Measurements from ENCODE around the gene ACOT13. TPM values are rescaled to one million over a fixed set of nuclear protein-coding genes. Genes with fewer than 3 reads are reported as not detected.
A peak's percentile ranks its signal among the peaks of the same experiment; 100 is the strongest.
"Not testable (repeated sequence)": the region's sequence is repeated elsewhere in the genome, so short reads cannot be mapped to it uniquely, and the experiment has no call there.

Gene ACOT13
- total RNA-seq, 2 donors from 2014 or later: 39.6 to 63.6 TPM

DNA sequence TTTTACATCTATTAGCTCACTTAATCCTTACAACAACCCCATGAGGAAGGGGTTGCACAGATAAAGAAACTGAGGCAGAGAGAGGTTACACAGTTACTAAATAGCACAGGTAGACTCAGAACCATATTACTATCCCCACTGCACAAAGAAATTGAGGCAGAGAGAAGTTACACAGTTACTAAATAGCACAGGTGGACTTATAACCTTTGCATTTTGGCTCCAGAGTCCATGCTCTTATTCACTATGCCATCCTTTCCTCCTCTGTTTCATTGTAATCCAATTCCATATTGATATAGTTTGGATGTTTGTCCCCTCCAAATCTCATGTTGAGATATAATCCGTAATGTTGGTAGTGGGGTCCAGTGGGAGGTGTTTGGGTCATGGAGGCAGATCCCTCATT is 3.7 kb upstream of the ACOT13 start:
- Histone ChIP-seq H3K4me3 (peak overlapping the region; percentile 49), H3K9ac (ENCODE audit: low read depth in 2 of 2, low read length in 2 of 2) (peak overlapping the region in 1 of 2 donors; percentile 99), H3K27me3 (no peaks in the 10 kb centered on the region), H3K4me1 (peaks cover 25% of the 10 kb centered on the region), H3K27ac (peak overlapping the region; percentile 98), H3K36me3 (no peaks in the 10 kb centered on the region), H3K9me3 (no peaks in the 10 kb centered on the region)
- DNase-seq: no peak
- TF ChIP-seq, protein P1, sequence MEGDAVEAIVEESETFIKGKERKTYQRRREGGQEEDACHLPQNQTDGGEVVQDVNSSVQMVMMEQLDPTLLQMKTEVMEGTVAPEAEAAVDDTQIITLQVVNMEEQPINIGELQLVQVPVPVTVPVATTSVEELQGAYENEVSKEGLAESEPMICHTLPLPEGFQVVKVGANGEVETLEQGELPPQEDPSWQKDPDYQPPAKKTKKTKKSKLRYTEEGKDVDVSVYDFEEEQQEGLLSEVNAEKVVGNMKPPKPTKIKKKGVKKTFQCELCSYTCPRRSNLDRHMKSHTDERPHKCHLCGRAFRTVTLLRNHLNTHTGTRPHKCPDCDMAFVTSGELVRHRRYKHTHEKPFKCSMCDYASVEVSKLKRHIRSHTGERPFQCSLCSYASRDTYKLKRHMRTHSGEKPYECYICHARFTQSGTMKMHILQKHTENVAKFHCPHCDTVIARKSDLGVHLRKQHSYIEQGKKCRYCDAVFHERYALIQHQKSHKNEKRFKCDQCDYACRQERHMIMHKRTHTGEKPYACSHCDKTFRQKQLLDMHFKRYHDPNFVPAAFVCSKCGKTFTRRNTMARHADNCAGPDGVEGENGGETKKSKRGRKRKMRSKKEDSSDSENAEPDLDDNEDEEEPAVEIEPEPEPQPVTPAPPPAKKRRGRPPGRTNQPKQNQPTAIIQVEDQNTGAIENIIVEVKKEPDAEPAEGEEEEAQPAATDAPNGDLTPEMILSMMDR (IDR thresholded peaks at IDR 0.05): no peak
- intact Hi-C loops (cut with DNase I): no loop called here

DNA sequence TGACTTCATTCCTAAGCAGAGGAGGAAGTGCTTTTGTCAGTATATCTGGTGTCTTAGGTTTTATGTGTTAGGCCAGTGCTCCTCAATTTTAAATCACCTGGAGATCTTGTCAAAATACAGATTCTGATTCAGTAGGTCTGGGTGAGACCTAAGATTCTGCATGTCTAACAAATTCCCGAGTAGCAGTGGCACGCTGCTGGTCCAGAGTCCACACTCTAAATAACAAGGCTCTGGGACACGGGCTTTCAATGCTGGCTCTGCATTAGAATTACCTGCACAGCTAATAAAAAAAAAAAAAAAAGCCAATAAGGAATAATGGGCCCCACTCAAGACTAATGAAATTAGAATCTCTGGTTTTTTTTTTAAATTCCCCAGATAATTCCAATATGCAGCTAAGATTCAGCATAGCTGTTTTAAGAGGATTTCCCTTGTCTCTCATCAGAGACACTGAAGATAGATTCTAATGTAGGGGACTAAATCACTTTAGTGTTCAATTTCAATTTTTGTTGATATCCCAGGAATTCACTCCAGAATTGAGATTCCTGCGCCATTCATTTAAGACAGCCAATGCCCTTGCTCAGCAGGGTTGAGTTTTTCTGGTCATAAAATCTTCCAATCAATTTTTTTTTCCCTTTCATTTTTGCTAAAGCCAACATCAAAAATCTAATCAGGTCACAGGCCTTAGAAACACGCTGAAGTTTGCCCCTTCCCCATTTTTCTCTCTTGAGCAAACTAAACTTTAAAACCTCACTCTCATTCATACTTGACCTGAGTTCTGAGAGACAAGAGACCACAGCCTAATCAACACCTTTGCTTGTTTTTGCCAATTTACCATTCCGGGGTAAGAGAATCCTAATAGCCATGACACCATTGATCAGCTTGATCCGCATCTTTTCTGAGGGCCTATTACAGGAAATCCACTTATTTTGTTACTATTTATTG is 2.6 kb upstream of the ACOT13 start:
- TF ChIP-seq, protein P1 (IDR thresholded peaks at IDR 0.05): no peak
- Histone ChIP-seq H3K27ac (peak overlapping the region; percentile 98), H3K9ac (ENCODE audit: low read depth in 2 of 2, low read length in 2 of 2) (peak overlapping the region in 1 of 2 donors; percentile 99), H3K4me1 (peaks cover 25% of the 10 kb centered on the region), H3K4me3 (peak overlapping the region; percentile 49), H3K27me3 (no peaks in the 10 kb centered on the region), H3K9me3 (no peaks in the 10 kb centered on the region), H3K36me3 (no peaks in the 10 kb centered on the region)
- peak; percentile 55 for DNase-seq
- intact Hi-C loops (cut with DNase I): no loop called here

DNA sequence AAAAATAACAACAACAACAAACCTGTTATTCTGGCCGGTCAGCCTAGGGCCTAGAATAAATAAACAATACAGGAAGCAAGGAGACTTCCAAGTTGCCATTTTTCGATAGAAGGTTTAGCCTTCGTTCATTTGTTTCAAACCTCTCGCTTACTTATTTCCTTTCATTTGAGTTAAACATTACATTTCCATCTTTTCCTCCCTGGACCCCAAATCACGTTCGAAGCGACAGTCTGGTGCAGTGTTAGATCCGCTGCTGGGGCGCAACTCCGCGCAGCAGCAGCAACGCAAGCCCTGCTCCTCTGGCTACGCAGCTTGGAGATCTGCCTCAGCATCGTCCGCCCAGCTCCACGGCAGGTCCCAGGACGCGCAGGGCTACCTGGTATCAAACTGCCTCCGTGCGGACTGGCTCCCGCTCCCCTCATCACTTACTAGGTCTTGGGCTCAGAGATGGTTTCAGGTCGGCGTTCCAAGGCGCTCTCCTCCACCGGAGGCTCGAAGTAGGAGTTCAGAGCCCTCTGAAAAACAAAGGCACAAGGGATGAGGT is 708 bp upstream of the ACOT13 start:
- TF ChIP-seq, protein P1 (IDR thresholded peaks at IDR 0.05): no peak
- intact Hi-C loops (cut with DNase I): no loop called here
- Histone ChIP-seq H3K27me3 (no peaks in the 10 kb centered on the region), H3K9ac (ENCODE audit: low read depth in 2 of 2, low read length in 2 of 2) (peak overlapping the region; percentile 93 to 99), H3K36me3 (no peaks in the 10 kb centered on the region), H3K4me1 (peaks cover 17% of the 10 kb centered on the region), H3K4me3 (peak overlapping the region; percentile 49), H3K9me3 (no peaks in the 10 kb centered on the region), H3K27ac (peak overlapping the region; percentile 98)
- no peak for DNase-seq

DNA sequence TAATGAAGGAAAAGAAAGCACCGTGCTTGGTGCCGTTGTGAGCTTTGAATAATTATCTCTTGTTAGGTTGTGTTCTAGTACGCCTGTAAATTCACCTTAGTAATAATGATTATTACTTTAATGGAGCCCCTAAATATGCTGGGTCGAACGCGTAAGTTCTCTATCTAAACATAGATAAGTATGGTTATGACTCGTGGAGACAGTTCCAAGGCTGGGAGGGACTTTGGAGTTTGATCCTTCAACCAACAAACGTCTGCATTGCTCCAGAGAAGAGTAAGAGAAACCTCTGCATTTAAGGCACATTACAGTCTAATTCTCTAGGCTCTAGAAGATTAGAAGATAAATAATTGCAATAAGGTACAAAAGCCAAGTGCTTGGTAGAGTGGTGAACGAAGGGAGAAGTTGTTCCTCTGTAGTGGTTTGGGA is 514 bp downstream of the ACOT13 start:
- Histone ChIP-seq H3K9ac (ENCODE audit: low read depth in 2 of 2, low read length in 2 of 2) (peak overlapping the region; percentile 75 to 99), H3K4me1 (peaks cover 13% of the 10 kb centered on the region), H3K9me3 (no peaks in the 10 kb centered on the region), H3K27me3 (no peaks in the 10 kb centered on the region), H3K27ac (peak overlapping the region; percentile 98), H3K4me3 (peak overlapping the region; percentile 49), H3K36me3 (no peaks in the 10 kb centered on the region)
- intact Hi-C loops (cut with DNase I): no loop called here
- TF ChIP-seq, protein P1 (IDR thresholded peaks at IDR 0.05): no peak
- DNase-seq: peak; percentile 76

DNA sequence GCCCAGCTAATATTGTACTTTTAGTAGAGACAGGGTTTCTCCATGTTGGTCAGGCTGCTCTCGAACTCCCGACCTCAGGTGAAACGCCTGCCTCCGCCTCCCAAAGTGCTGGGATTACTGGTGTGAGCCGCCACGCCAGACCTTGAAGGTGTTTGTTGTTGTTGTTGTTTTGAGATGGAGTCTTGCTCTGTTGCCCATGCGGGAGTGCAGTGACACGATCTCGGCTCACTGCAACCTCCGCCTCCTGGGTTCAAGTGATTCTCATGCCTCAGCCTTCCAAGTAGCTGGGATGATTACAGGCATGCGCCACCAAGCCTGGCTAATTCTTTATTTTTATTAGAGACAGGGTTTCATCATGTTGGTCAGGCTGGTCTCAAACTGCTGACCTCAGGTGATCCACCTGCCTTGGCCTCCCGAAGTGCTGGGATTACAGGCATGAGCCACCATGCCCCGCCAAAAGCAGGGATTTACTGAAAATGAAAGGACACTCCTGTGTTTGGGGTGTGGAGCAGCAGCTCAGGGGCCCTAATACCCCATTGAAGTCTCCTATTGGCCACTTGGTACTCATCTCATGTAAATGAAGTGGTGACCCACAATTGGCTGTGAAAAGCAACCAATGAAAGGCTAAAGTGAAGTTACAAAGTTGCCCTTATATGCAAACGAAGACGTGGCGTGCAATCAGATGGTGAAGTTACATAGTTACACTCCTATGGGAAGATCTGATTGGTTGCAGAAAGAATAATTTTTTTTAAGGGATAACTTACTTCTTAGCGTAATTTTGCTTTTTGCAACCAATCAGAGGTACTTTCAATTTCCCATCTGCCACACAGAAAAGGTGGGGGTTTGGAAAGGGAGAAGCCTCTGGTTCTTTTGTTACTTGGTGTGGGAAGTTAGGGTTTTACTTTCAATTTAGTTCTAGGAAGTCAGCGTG is 1.5 kb downstream of the ACOT13 start:
- H3K36me3 ChIP-seq; intact Hi-C loops (cut with DNase I); H3K27me3 ChIP-seq; H3K9me3 ChIP-seq; DNase-seq: not testable (repeated sequence)
- Histone ChIP-seq H3K9ac (ENCODE audit: low read depth in 2 of 2, low read length in 2 of 2) (peak overlapping the region; percentile 75 to 99), H3K4me1 (peaks cover 13% of the 10 kb centered on the region), H3K4me3 (peak overlapping the region; percentile 49), H3K27ac (peak overlapping the region; percentile 98)

Data from colonic mucosa (tissue), 4 donors.